K562 (cell line): ENCODE results near the gene JUND. TPM values are rescaled to one million over a fixed set of nuclear protein-coding genes. Genes with fewer than 3 reads are reported as not detected.

ENCODE experiments used
- ATF7 ChIP-seq: fragments of 450-650 bp; IDR thresholded peaks from 2 replicates; pipeline ENCODE4 v1.7.1; 2014; ENCODE audit warnings: mild to moderate bottlenecking, moderate library complexity
- ERF ChIP-seq: fragments of 450-650 bp; formaldehyde crosslinking; IDR thresholded peaks from 2 replicates; pipeline ENCODE4 v1.4.0; 2020; ENCODE audit warnings: mild to moderate bottlenecking, mixed read lengths
- FUS ChIP-seq: fragments of 200-400 bp; formaldehyde crosslinking; optimal IDR thresholded peaks from 2 replicates; pipeline ENCODE3; 2017; ENCODE audit warnings: low read depth, low read length
- HCFC1 ChIP-seq: IDR thresholded peaks from 2 replicates; pipeline ENCODE4 v1.6.1; 2012; ENCODE audit warnings: low read depth, low read length, improper control_type of control experiment
- KDM1A ChIP-seq, 2 experiments: fragments of 450-650 bp; IDR thresholded peaks; 2 replicates each; pipeline ENCODE4 v1.6.1; 2016; ENCODE audit warnings: mild to moderate bottlenecking in 2 of 2
- MEF2A ChIP-seq: IDR thresholded peaks from 2 replicates; pipeline ENCODE4 v1.6.1; 2011; ENCODE audit warnings: low read depth, mild to moderate bottlenecking, low read length, moderate library complexity; ENCODE audit not compliant: control insufficient read depth
- NCOA6 ChIP-seq: fragments of 450-650 bp; IDR thresholded peaks from 2 replicates; pipeline ENCODE4 v1.6.1; 2017; ENCODE audit warnings: mild to moderate bottlenecking
- NONO ChIP-seq, 2 experiments: fragments of 200-400 bp in 1 of 2; fragments of 450-650 bp in 1 of 2; formaldehyde crosslinking in 1 of 2; IDR thresholded peaks; 2 replicates each; pipeline ENCODE4 v1.6.1; 2017; ENCODE audit warnings: low read depth in 2 of 2, mild to moderate bottlenecking in 2 of 2, moderate library complexity in 2 of 2, low read length in 1 of 2
- PHF8 ChIP-seq: fragments of 200-600 bp; sonication (generic); IDR thresholded peaks from 2 replicates; pipeline ENCODE4 v1.6.1; 2012; ENCODE audit warnings: mixed run types, mild to moderate bottlenecking, inconsistent platforms, low read length, moderate library complexity, borderline replicate concordance
- POLR2A ChIP-seq: fragments of 450-650 bp; conservative IDR thresholded peaks from 2 replicates; pipeline ENCODE4 v1.6.1; 2016
- RBBP5 ChIP-seq: fragments of 200-600 bp; sonication (generic); IDR thresholded peaks from 2 replicates; pipeline ENCODE4 v1.6.1; 2012; ENCODE audit warnings: borderline replicate concordance, mild to moderate bottlenecking, low read length, control low read depth, inconsistent platforms; ENCODE audit not compliant: insufficient read depth, poor library complexity, severe bottlenecking
- RBM39 ChIP-seq: fragments of 200-400 bp; formaldehyde crosslinking; optimal IDR thresholded peaks from 2 replicates; pipeline ENCODE3; 2018; ENCODE audit warnings: low read depth, low read length
- RNF2 ChIP-seq: sonication (generic); IDR thresholded peaks from 2 replicates; pipeline ENCODE4 v1.6.1; 2016
- SIN3A ChIP-seq, 2 experiments: fragments of 150-350 bp in 1 of 2; IDR thresholded peaks; 2 replicates each; pipeline ENCODE4 v1.6.1; 2011 to 2016; ENCODE audit warnings: borderline replicate concordance in 2 of 2, low read depth in 2 of 2, low read length in 2 of 2, mild to moderate bottlenecking in 2 of 2, moderate library complexity in 2 of 2; ENCODE audit not compliant: control insufficient read depth in 1 of 2
- SP1 ChIP-seq: sonication (generic); formaldehyde crosslinking; IDR thresholded peaks from 2 replicates; pipeline ENCODE4 v1.8.1; 2022; ENCODE audit warnings: mild to moderate bottlenecking, missing genetic modification reagents
- ZNF584 ChIP-seq: fragments of 200-800 bp; sonication (Bioruptor generic); IDR thresholded peaks from 2 replicates; pipeline ENCODE4 v1.6.1; 2016; ENCODE audit warnings: low read depth, mild to moderate bottlenecking, missing genetic modification characterization, missing compliant biosample characterization
- polyA plus RNA-seq, 8 experiments: library from polyadenylated mRNA; depleted of rRNA in 4 of 8; stranded (reverse) in 5 of 8; unstranded in 3 of 8; fragments of >200 nt; fragmentation: Nextera tagmentation in 2 of 8; fragmentation: Illumina TruSeq in 1 of 8; extraction: Ambion mirVana in 2 of 8; extraction: Trizol in 1 of 8; gene quantifications; 2 replicates each; pipeline versions ENCODE4 v1.2.1 to v1.2.3, GENCODE V29; 2011 to 2014; ENCODE audit warnings: inconsistent platforms in 1 of 8, missing spikeins in 1 of 8
- total RNA-seq, 7 experiments: library from RNA; depleted of rRNA in 6 of 7; stranded (reverse); fragments of >200 nt in 6 of 7; fragmentation: Illumina TruSeq in 2 of 7; extraction: Trizol in 2 of 7; gene quantifications; 2 replicates each; pipeline versions ENCODE4 v1.2.1 to v1.2.3, GENCODE V29; 2011 to 2021; ENCODE audit warnings: low replicate concordance in 1 of 7
- TF ChIP-seq, protein P1 (sequence below), 3 experiments: fragments of 200-800 bp in 1 of 3; fragments of 250-450 bp in 1 of 3; fragments of 450-650 bp in 1 of 3; sonication (Bioruptor Pico) in 1 of 3; sonication (Bioruptor generic) in 1 of 3; formaldehyde crosslinking in 1 of 3; IDR thresholded peaks; 2 replicates each; pipeline versions ENCODE4 v1.6.1 to v1.8.0; 2016 to 2022; ENCODE audit warnings: mild to moderate bottlenecking in 2 of 3, missing genetic modification characterization in 2 of 3, missing compliant biosample characterization in 1 of 3, moderate library complexity in 1 of 3
- TF ChIP-seq, protein P2 (sequence below): fragments of 250-450 bp; sonication (Bioruptor Pico); IDR thresholded peaks from 2 replicates; pipeline ENCODE4 v1.8.0; 2022; ENCODE audit warnings: inconsistent platforms, mild to moderate bottlenecking, moderate library complexity, borderline replicate concordance
- TF ChIP-seq, protein P3 (sequence below): fragments of 250-450 bp; sonication (Bioruptor Pico); IDR thresholded peaks from 2 replicates; pipeline ENCODE4 v1.5.0; 2021; ENCODE audit warnings: mild to moderate bottlenecking, borderline replicate concordance

Gene JUND
- total and polyA plus RNA-seq, 9 of the 15 experiments (the other 6 are each of a cell fraction or from before 2014, with no cell fraction given) = 6.4 to 286 (median 42.3) TPM

DNA sequence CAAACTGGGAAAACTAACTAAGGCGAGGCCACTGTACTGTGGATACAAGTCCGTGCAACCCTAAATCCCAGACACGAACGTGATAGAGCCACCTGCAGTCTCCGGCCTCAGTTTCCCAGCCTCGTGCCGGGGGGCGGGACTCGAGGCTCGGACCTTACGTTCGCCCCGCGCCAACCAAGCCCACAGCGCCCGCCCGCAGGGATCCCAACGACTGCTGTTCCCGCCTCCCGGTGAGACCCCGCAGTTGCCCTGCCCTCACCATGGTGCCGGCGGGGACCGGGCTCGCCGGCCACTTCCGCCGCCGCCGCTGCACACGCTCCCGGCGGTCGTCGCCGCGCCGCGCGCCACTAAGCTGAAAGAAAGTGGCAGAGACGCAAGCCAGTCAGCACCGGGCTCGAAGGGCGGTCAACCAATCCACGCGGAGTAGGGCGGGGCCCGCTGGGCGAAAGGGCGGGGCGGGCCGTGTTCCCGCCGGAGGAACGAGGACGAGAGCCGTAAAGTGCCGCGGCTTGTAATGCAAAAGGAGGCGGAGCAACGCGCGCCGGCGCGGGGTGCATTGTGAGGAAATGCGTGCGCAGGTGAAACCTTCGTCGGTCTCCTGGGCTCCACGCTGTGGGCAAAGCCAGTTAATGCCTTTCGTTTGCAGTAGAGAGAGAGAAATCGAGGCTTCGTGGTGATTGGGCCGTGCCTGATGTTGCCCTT is 41.5 kb upstream of the JUND start, which contains the start of gene LSM4 (continued):
- peak in 1 of 2 experiments; percentile 60; a peak in 1 of 4 replicates for TF ChIP-seq NONO (IDR thresholded peaks at IDR 0.05; ENCODE audit: low read depth in 2 of 2, low read length in 1 of 2)
- TF ChIP-seq SIN3A (IDR thresholded peaks at IDR 0.05; ENCODE audit: borderline replicate concordance in 2 of 2, control insufficient read depth in 1 of 2, low read depth in 2 of 2, low read length in 2 of 2) = peak; percentile 50 to 83; a peak in 2 of 4 replicates
- TF ChIP-seq RBBP5 = no peak
- no peak for TF ChIP-seq MEF2A
- TF ChIP-seq POLR2A = peak; percentile 91
- TF ChIP-seq RBM39 = no peak
- peak; percentile 60 for TF ChIP-seq FUS
- TF ChIP-seq RNF2 = no peak; the same call in 1 of the 2 replicates
- TF ChIP-seq NCOA6 = no peak
- TF ChIP-seq, protein P1, sequence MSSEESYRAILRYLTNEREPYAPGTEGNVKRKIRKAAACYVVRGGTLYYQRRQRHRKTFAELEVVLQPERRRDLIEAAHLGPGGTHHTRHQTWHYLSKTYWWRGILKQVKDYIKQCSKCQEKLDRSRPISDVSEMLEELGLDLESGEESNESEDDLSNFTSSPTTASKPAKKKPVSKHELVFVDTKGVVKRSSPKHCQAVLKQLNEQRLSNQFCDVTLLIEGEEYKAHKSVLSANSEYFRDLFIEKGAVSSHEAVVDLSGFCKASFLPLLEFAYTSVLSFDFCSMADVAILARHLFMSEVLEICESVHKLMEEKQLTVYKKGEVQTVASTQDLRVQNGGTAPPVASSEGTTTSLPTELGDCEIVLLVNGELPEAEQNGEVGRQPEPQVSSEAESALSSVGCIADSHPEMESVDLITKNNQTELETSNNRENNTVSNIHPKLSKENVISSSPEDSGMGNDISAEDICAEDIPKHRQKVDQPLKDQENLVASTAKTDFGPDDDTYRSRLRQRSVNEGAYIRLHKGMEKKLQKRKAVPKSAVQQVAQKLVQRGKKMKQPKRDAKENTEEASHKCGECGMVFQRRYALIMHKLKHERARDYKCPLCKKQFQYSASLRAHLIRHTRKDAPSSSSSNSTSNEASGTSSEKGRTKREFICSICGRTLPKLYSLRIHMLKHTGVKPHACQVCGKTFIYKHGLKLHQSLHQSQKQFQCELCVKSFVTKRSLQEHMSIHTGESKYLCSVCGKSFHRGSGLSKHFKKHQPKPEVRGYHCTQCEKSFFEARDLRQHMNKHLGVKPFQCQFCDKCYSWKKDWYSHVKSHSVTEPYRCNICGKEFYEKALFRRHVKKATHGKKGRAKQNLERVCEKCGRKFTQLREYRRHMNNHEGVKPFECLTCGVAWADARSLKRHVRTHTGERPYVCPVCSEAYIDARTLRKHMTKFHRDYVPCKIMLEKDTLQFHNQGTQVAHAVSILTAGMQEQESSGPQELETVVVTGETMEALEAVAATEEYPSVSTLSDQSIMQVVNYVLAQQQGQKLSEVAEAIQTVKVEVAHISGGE (CRISPR knock-in tag; IDR thresholded peaks at IDR 0.05) = peak in 2 of 3 experiments; percentile 81 to 92; a peak in 5 of 6 replicates
- TF ChIP-seq, protein P2, sequence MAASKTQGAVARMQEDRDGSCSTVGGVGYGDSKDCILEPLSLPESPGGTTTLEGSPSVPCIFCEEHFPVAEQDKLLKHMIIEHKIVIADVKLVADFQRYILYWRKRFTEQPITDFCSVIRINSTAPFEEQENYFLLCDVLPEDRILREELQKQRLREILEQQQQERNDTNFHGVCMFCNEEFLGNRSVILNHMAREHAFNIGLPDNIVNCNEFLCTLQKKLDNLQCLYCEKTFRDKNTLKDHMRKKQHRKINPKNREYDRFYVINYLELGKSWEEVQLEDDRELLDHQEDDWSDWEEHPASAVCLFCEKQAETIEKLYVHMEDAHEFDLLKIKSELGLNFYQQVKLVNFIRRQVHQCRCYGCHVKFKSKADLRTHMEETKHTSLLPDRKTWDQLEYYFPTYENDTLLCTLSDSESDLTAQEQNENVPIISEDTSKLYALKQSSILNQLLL = no peak
- TF ChIP-seq, protein P3, sequence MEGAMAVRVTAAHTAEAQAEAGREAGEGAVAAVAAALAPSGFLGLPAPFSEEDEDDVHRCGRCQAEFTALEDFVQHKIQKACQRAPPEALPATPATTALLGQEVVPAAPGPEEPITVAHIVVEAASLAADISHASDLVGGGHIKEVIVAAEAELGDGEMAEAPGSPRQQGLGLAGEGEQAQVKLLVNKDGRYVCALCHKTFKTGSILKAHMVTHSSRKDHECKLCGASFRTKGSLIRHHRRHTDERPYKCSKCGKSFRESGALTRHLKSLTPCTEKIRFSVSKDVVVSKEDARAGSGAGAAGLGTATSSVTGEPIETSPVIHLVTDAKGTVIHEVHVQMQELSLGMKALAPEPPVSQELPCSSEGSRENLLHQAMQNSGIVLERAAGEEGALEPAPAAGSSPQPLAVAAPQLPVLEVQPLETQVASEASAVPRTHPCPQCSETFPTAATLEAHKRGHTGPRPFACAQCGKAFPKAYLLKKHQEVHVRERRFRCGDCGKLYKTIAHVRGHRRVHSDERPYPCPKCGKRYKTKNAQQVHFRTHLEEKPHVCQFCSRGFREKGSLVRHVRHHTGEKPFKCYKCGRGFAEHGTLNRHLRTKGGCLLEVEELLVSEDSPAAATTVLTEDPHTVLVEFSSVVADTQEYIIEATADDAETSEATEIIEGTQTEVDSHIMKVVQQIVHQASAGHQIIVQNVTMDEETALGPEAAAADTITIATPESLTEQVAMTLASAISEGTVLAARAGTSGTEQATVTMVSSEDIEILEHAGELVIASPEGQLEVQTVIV (CRISPR knock-in tag) = peak; percentile 96
- peak; percentile 95 for TF ChIP-seq SP1 (CRISPR knock-in tag)
- TF ChIP-seq ZNF584 (CRISPR knock-in tag) = 0 out of 2 replicates have a peak, but pooled peaks have one; percentile 19
- peak; percentile 55 for TF ChIP-seq HCFC1
- TF ChIP-seq KDM1A (IDR thresholded peaks at IDR 0.05) = no peak
- peak; percentile 89; the same call in 1 of the 2 replicates for TF ChIP-seq PHF8
- TF ChIP-seq ATF7 = peak; percentile 82
- 0 out of 2 replicates have a peak, but pooled peaks have one; percentile 8 for TF ChIP-seq ERF (CRISPR knock-in tag)
